Left ventricle myocardium inferior (tissue), 1 donor: ENCODE measurements around the gene DDRGK1. TPM values are rescaled to one million over a fixed set of nuclear protein-coding genes. Genes with fewer than 3 reads are reported as not detected.

ENCODE experiments used
- DNase-seq: peaks from one replicate; pipeline ENCODE4 v3.0.0-alpha.2; 2020
- H3K27ac ChIP-seq: fragments of 200-600 bp; replicated peaks from 2 replicates; pipeline ENCODE4 v1.8.0; 2021
- H3K27me3 ChIP-seq: fragments of 200-600 bp; 2 replicates; pipeline ENCODE4 v1.8.0; 2021; ENCODE audit warnings: low read depth
- H3K36me3 ChIP-seq: fragments of 200-600 bp; 2 replicates; pipeline ENCODE4 v1.8.0; 2021
- H3K4me1 ChIP-seq: fragments of 200-600 bp; 2 replicates; pipeline ENCODE4 v1.8.0; 2021
- H3K4me3 ChIP-seq: fragments of 200-600 bp; 2 replicates; pipeline ENCODE4 v1.8.0; 2021; ENCODE audit warnings: mild to moderate bottlenecking, moderate library complexity
- H3K9me3 ChIP-seq: fragments of 200-600 bp; replicated peaks from 2 replicates; pipeline ENCODE4 v1.8.0; 2021
- CTCF ChIP-seq: fragments of 200-600 bp; IDR thresholded peaks from 2 replicates; pipeline ENCODE4 v1.8.0; 2021; ENCODE audit warnings: antibody characterized with exemption, mild to moderate bottlenecking, borderline replicate concordance
- intact Hi-C: fragments of 100-400 bp; cut with micrococcal nuclease; formaldehyde crosslinking; loops from one replicate; pipeline ENCODE4 v1.11.0; 2022
- total RNA-seq: library from RNA; stranded (reverse); fragmentation: NEBNext Ultra II Directional; extraction: Animal tissue kit (Norgen Biotek cat#: 25700); gene quantifications from one replicate; pipeline ENCODE4 v1.2.1, GENCODE V29; 2021
- donor health status: DM: no; HTN: yes; CAD: no; lungs with severe emphysema.

Gene DDRGK1
- total RNA-seq, 1 donor from 2014 or later, result 30.0 TPM

DNA sequence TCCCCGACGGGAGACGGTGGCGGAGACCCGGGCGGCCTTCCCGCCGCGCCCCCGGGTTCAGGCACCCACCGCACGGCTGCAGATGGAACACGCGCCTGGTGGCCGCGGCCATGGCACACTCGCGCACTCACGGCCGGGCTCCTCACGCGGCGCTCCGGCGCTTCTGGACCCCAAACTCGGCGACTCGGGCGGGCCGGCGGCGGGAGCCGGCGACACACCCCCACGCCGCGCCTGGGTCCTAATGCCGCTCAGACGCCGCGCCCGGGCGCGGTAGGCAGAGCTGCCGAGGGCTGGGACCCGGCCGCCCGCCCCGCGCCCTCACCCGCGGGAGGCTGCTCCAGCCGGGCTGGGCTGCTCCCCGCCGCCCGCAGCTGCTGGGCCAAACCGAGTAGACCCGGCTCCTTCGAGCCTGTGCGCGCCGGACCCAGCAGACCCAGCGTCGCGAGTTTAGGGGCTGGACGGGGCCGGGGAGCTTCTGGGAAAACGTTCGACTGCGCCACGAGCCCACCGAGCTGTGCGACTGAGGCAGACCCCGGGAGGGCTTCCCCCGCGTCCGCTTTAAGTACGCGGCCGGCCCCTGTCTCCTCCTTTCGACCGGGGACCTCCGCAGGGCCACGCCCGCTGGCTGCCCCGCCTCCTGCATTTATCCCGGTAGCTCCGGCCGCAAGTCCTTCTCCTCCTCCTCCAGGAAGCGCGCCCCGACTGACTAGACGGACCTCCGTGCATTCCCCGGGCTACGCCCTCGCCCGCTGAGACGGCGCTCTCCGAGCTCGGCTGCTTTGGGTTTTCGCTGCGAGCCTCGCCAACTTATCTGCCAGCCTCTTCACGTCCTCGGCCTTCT lies 34.8 kb upstream of the DDRGK1 start, which contains the start of gene SLC4A11:
Gene SLC4A11 (minus strand): TSS at position 165 of the 841 bp plus-strand sequence. CDS start 53 bp downstream, at position 112.
- Histone ChIP-seq H3K4me3 (peak within 1 kb of the TSS; percentile 80), H3K36me3 (no peaks in the 10 kb centered on the region), H3K27me3 (peaks cover 67% of the 10 kb centered on the region), H3K4me1 (peaks cover 27% of the 10 kb centered on the region), H3K27ac (peak within 1 kb of the TSS; percentile 50), H3K9me3 (no peaks in the 10 kb centered on the region)
- intact Hi-C loops, result no loop called here
- no peak for TF ChIP-seq CTCF
- DNase-seq, result peak; percentile 71

DNA sequence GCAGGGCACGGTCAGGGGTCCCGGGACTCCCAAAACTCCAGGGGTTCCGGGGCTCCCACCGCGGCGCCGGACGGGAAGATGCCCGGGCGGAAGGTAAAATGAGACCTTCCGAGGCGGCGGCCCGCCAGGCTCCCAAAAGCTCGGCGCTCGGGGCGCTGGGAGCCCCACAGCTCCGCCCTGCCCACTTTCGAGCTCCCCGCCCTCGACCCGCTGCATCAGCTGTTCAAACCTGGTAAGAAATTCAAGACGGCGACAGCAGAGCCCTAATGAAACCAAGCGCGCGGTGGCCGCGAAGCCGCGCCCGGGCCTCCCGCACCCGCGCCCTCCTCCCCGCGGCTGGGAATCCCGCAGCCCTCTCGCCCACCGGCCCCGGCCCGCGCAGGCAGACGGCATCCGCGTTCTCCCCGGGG lies 34.1 kb upstream of the DDRGK1 start:
- no peak for TF ChIP-seq CTCF
- Histone ChIP-seq H3K27me3 (peaks cover 67% of the 10 kb centered on the region), H3K27ac (no peak overlapping the region), H3K9me3 (no peaks in the 10 kb centered on the region), H3K4me3 (peak overlapping the region; percentile 80), H3K4me1 (peaks cover 27% of the 10 kb centered on the region), H3K36me3 (no peaks in the 10 kb centered on the region)
- no peak for DNase-seq
- intact Hi-C loops, result no loop called here

DNA sequence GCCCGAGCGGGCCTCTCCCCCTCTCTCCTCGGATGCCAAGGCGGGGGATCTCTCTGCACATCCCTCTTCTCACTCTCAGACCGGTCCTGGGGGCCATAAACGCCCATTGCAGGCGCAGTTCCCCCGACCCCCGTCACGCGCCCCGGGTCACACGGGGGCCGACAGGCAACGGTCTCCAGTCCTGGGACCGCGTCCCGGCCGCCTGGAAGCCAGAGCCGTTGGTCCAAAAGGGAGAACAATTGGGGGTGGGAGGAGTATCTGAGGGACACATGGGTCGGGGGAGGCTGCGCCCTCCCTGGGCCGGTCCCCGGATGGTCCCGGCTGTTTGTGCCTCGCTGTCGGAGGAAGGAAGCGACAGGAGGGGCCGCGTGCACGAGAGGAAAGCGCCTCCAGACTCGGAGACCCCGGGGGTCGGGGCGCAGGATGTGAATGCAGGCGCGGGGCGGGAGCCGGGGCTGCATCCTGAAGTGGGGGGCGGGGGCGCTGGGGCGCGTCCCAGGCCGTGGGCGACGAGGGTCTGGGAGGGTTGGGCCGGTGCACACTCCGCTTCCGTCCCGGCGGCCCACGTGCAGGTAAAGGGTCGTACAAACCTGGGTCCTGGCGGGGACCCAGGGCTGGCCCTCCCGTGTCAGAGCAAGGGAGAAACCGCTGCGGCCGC lies 33.6 kb upstream of the DDRGK1 start:
- H3K36me3 ChIP-seq, result no peaks in the 10 kb centered on the region
- intact Hi-C loops, result no loop called here
- H3K27me3 ChIP-seq, result peaks cover 67% of the 10 kb centered on the region
- no peak for TF ChIP-seq CTCF
- H3K27ac ChIP-seq, result no peak overlapping the region
- H3K4me3 ChIP-seq, result peak overlapping the region; percentile 80
- no peak for DNase-seq
- H3K9me3 ChIP-seq, result no peaks in the 10 kb centered on the region
- peaks cover 27% of the 10 kb centered on the region for H3K4me1 ChIP-seq

GRCh38 chr20:3237011-3237957 lies 32.8 kb upstream of the DDRGK1 start:
- Histone ChIP-seq H3K9me3 (no peaks in the 10 kb centered on the region), H3K27ac (no peak overlapping the region), H3K27me3 (peaks cover 67% of the 10 kb centered on the region), H3K4me1 (peaks cover 27% of the 10 kb centered on the region), H3K36me3 (no peaks in the 10 kb centered on the region), H3K4me3 (peak overlapping the region; percentile 80)
- no peak for DNase-seq
- intact Hi-C loops, result no loop called here
- no peak for TF ChIP-seq CTCF
